Measurements from ENCODE around the gene SERTAD4.

- TF ChIP-seq YY1 (IDR thresholded peaks at IDR 0.05; ENCODE audit: insufficient read depth, insufficient read length) (no peak), SUZ12 (IDR thresholded peaks at IDR 0.05; ENCODE audit: extremely low read depth, insufficient read depth, insufficient read length) (no peak), ZNF274 (IDR thresholded peaks at IDR 0.05; ENCODE audit: low read depth, low read length) (no peak)
Measured at GRCh38 chr1:210291786-210292230, 59.2 kb downstream of the SERTAD4 start.
